Measurements from ENCODE around the gene IBA57.
"Not testable (repeated sequence)": the region's sequence is repeated elsewhere in the genome, so short reads cannot be mapped to it uniquely, and the experiment has no call there.

The IBA57 gene

DNA sequence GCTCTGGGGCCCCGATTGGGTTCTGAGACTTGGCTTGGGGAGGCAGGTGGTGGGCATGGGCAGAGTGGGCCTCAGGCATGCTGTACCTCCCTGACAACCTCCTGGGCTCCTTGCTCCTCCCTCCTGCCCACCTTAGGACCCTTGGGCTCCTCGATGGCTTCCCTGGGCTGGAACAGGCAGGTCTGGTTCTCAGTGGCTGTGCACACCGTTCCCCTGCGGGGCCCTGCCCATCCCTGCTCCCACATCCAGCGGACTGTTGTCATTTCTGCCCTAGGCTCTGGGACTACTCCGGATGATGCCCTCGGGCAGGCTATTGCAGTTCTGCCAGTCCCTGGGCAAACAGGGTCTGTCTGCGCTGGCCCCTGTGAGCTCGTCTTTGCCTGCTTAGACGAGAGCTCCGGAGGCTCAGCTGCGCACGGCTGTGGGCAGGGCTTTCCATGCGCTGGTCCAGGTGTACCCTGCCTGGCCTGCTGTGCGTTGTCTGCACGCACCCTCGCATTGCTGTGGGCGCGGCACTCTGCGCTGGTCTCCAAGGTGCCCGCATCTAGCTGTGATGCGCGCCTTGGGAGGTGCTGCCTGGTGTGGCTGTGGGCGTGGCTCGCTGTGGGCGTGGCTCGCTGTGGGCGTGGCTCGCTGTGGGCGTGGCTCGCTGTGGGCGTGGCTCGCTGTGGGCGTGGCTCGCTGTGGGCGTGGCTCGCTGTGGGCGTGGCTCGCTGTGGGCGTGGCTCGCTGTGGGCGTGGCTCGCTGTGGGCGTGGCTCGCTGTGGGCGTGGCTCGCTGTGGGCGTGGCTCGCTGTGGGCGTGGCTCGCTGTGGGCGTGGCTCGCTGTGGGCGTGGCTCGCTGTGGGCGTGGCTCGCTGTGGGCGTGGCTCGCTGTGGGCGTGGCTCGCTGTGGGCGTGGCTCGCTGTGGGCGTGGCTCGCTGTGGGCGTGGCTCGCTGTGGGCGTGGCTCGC is 8.2 kb downstream of the IBA57 start:
- DNase-seq: peak; percentile 27

DNA sequence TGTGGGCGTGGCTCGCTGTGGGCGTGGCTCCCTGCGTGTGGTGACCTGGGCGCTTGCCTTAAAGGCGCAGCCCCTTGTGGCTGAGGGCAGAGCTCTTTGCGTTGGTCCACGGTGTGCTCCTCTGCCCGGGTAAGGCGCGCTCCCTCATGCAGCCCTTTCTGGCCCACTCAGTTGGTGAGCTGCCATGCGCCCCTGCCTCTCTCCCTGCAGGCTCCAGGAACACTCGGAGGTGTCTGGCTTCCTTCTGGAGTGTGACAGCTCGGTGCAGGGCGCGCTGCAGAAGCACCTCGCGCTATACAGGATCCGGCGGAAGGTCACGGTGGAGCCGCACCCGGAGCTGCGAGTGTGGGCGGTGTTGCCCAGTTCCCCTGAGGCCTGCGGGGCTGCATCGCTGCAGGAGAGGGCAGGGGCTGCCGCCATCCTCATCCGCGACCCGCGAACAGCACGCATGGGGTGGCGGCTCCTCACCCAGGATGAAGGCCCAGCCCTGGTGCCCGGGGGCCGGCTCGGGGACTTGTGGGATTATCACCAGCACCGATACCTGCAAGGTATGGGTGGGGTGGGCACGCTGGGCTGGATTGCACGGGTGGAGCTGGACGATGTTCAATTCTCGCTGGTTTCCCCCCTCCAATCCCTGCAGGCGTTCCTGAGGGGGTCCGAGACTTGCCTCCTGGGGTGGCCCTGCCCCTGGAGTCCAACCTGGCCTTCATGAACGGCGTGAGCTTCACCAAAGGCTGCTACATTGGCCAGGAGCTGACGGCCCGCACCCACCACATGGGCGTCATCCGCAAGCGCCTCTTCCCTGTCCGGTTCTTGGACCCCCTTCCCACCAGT is 9.1 kb downstream of the IBA57 start:
- peak; percentile 39 for DNase-seq

GRCh38 chr1:228175316-228176023 is 9.9 kb downstream of the IBA57 start:
- DNase-seq: no peak

GRCh38 chr1:228176024-228176395 is 10.4 kb downstream of the IBA57 start:
- no peak for DNase-seq

- no peak for DNase-seq
Measured at GRCh38 chr1:228176461-228177182, 11.0 kb downstream of the IBA57 start.

GRCh38 chr1:228177183-228177475 is 11.5 kb downstream of the IBA57 start:
- DNase-seq: no peak

GRCh38 chr1:228177721-228178710 is 12.4 kb downstream of the IBA57 start:
- DNase-seq: no peak

GRCh38 chr1:228178737-228179684 is 13.4 kb downstream of the IBA57 start:
- no peak for DNase-seq

GRCh38 chr1:228180271-228180958 is 14.8 kb downstream of the IBA57 start:
- DNase-seq: no peak

- DNase-seq: no peak
Measured at GRCh38 chr1:228180959-228181644, 15.5 kb downstream of the IBA57 start.

DNA sequence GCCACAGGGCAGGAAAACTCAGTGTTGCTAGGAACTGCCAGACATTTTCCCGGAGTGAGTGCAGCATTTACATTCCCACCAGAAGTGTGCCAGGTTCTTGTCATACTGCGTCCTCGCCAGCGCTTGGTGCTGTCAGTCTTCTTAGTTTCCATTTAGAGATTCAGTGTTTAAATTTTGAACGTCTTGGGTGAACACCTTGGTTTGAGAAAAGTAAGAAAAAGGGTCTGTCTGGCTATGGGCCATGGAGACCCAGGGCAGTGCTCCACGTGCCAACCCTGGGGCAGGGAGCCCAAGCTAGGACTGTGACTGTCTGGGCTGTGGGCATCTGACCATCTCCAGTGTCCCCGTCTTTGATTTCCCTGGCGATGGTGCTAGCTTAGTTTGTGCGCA is 16.0 kb downstream of the IBA57 start:
- no peak for DNase-seq

DNA sequence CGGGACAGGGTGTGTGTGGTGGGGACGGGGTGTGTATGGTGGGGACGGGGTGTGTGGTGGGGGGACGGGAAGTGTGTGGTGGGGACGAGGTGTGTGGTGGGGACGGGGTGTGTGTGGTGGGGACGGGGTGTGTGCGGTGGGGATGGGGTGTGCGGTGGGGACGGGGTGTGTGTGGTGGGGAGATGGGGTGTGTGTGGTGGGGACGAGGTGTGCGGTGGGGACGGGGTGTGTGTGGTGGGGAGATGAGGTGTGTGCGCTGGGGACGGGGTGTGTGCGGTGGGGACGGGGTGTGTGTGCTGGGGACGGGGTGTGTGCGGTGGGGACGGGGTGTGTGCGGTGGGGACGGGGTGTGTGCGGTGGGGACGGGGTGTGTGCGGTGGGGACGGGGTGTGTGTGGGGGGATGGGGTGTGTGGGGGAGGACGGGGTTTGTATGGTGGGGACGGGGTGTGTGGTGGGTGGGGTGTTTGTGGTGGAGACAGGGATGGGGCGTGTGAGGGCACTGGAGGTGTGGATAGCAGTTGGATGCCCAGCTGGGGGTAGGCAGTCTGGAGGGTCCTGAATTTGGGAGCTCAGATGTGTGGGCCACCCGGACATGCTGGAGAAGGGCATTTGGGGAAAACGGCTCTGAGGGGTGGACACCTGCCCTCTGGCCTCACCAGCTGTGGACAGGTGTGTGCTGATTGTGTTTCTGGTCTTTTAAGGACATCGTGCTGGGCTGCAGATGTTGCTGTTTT is 16.9 kb downstream of the IBA57 start:
- no peak for DNase-seq

DNA sequence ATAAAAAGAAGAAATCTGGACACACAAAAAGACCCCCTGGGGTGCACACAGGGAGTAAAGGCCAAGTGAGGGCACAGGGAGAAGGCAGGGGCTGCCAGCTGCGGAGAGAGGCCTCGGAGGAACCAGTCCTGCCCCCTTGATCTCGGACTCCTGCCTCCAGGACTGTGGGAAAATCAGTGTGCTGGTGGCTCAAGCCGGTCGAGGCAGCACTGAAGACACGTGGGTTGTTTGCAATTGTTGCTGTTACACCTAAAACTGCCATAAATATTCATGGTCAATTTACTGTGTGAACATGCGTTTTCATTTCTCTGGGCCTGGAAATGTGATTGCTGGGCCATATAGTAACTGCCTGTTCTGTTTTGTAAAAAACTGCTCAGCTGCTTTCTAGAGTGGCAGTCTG is 18.5 kb downstream of the IBA57 start:
- DNase-seq: no peak

DNA sequence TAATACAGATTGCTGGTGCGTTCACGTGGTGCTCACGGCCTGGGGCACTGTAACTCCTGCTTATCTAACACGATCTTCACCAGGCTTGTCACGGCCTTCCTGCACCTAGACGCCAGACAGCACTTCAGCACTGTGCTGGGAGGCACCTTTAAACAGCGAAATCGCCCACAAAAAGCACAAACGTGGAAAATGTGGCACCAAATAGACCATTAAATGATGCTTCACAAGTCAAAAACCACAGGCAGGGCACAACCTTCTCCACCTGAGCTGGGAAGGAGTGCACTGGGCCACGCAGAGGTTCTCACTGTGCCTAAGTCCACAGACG is 20.0 kb downstream of the IBA57 start:
- peak; percentile 62 for DNase-seq

GRCh38 chr1:228188249-228188648 is 22.6 kb downstream of the IBA57 start:
- not testable (repeated sequence) for DNase-seq

- no peak for DNase-seq
Measured at GRCh38 chr1:228190182-228190581, 24.6 kb downstream of the IBA57 start.

DNA sequence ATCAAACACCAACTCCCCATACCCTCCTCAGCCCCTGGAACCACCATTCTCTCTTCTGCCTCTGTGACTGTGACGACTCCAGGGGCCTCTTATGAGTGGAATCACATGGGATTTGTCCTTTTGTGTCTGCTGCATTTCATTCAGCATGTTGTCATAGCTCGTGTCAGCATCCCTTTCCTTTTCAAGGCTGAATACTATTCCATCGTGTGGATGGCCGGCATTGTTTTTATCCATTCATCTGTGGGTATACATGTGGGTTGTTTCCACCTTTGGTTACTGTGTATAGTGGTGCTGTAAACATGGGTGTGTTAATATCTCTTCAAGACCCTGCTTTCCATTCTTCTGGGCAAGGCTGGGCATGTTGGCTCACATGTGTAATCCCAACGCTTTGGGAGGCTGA is 25.2 kb downstream of the IBA57 start:
- DNase-seq: no peak

- no peak for DNase-seq
Measured at GRCh38 chr1:228194436-228194835, 28.8 kb downstream of the IBA57 start.
